ENCODE results near the gene PDE6B. TPM values are rescaled to one million over a fixed set of nuclear protein-coding genes. Genes with fewer than 3 reads are reported as not detected.

PDE6B gene
- total RNA-seq, 2 experiments from 2014 or later = not detected

- no peaks in the 10 kb centered on the region for H3K79me2 ChIP-seq (ENCODE audit: insufficient read depth, low read depth, low read length)
- no peak overlapping the region for H3K27ac ChIP-seq (ENCODE audit: low read depth, low read length, poor library complexity, severe bottlenecking)
- ChIA-PET CTCF (ENCODE audit: unreplicated experiment) (no interaction called here), POLR2A (no interaction called here)
- intact Hi-C loops (cut with micrococcal nuclease; ENCODE audit: unreplicated experiment) = no loop called here
- no peak overlapping the region for H3K4me2 ChIP-seq (ENCODE audit: low read length)
- no peaks in the 10 kb centered on the region for H3K36me3 ChIP-seq (ENCODE audit: insufficient read depth, low read length)
- no peak overlapping the region for H2AFZ ChIP-seq (ENCODE audit: low read length)
- no peak overlapping the region for H3K4me3 ChIP-seq (ENCODE audit: low read depth, low read length, poor library complexity, severe bottlenecking)
- no peaks in the 10 kb centered on the region for H4K20me1 ChIP-seq (ENCODE audit: insufficient read depth, low read length)
- H3K9me3 ChIP-seq (ENCODE audit: low read length) = no peaks in the 10 kb centered on the region
- no peaks in the 10 kb centered on the region for H3K9me2 ChIP-seq (ENCODE audit: insufficient read depth, low read length)
- no peaks in the 10 kb centered on the region for H3K4me1 ChIP-seq (ENCODE audit: insufficient read depth, low read length, poor library complexity, severe bottlenecking)
- TF ChIP-seq CTCF (conservative IDR thresholded peaks at IDR 0.05; ENCODE audit: low read length) = no peak
- no peak for TF ChIP-seq EZH2phosphoT487 (IDR thresholded peaks at IDR 0.05; ENCODE audit: borderline replicate concordance, low read depth, low read length)
- BruUV-seq (replicated peaks) = no TSS peak
- no peak for DNase-seq (ENCODE audit: low spot score)
Measured at GRCh38 chr4:622996-623913, 2.1 kb upstream of the PDE6B start.

GRCh38 chr4:623914-624566 lies 1.3 kb upstream of the PDE6B start:
- H3K9me3 ChIP-seq (ENCODE audit: low read length) = no peaks in the 10 kb centered on the region
- BruUV-seq (replicated peaks) = no TSS peak
- intact Hi-C loops (cut with micrococcal nuclease; ENCODE audit: unreplicated experiment) = no loop called here
- H3K9me2 ChIP-seq (ENCODE audit: insufficient read depth, low read length) = no peaks in the 10 kb centered on the region
- CTCF ChIA-PET (ENCODE audit: unreplicated experiment) = no interaction called here
- H3K4me1 ChIP-seq (ENCODE audit: insufficient read depth, low read length, poor library complexity, severe bottlenecking) = no peaks in the 10 kb centered on the region
- H3K4me3 ChIP-seq (ENCODE audit: low read depth, low read length, poor library complexity, severe bottlenecking) = no peak overlapping the region
- no peak for TF ChIP-seq CTCF (conservative IDR thresholded peaks at IDR 0.05; ENCODE audit: low read length)
- no peak for TF ChIP-seq EZH2phosphoT487 (IDR thresholded peaks at IDR 0.05; ENCODE audit: borderline replicate concordance, low read depth, low read length)
- no peak overlapping the region for H3K27ac ChIP-seq (ENCODE audit: low read depth, low read length, poor library complexity, severe bottlenecking)
- no peak overlapping the region for H3K4me2 ChIP-seq (ENCODE audit: low read length)
- no peak overlapping the region for H2AFZ ChIP-seq (ENCODE audit: low read length)
- POLR2A ChIA-PET = no interaction called here
- no peak for DNase-seq (ENCODE audit: low spot score)
- H4K20me1 ChIP-seq (ENCODE audit: insufficient read depth, low read length) = no peaks in the 10 kb centered on the region
- no peaks in the 10 kb centered on the region for H3K79me2 ChIP-seq (ENCODE audit: insufficient read depth, low read depth, low read length)
- H3K36me3 ChIP-seq (ENCODE audit: insufficient read depth, low read length) = no peaks in the 10 kb centered on the region
